8988T (cell line): ENCODE data around the gene OPTC.

ENCODE experiments used
- DNase-seq: peaks from one replicate; pipeline ENCODE4 v3.0.0; 2011

The OPTC gene

DNA sequence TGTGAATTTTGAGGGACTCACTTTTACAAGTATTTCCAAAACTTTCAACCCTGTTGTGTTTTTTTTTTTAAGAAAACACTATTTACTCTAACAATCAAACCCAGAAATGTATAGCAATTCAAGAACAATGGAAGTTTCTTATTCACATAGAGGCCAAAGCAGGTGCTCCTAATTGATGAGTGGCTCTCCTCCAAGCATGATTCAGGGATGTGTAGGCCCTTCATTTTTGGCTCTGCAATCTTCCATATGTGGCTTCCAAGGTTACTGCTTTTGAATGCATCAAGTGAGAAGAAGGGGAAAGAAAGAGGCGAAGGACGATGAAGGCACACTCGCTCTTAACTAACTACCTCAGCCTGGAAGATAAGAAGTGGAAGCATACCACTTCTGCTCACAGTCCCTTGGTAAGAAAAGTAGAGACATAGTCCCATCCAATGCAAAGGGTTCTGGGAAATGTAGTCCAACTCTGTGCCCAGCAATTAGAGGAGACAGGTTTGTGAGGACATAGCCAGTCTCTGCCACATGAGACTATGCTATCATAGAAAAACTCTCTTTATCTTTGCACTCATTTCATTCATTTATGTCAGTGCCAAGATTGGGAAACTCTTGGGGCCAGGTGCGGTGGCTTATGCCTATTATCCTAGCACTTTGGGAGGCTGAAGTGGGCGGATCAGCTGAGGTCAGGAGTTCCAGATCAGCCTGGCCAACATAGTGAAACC is 46.0 kb downstream of the OPTC start:
- DNase-seq = no peak

DNA sequence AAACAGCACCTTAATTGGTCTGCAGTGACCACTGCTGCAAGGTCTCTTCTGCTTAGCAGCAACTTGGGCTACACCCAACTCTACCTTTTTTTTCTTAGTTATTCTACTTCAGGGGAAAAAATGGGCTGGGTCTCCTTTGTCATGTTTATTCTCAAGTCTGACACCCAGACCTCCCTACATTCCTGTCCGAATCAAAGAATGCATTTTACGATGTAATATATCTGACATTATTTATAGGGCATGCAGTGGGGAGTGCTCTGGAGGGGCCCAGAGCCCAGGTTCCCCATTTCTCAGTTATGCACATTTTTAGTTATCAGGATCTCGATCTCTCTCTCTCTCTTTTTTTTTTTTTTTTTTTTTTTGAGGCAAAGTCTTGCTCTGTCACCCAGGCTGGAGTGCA is 50.5 kb downstream of the OPTC start:
- DNase-seq = no peak

DNA sequence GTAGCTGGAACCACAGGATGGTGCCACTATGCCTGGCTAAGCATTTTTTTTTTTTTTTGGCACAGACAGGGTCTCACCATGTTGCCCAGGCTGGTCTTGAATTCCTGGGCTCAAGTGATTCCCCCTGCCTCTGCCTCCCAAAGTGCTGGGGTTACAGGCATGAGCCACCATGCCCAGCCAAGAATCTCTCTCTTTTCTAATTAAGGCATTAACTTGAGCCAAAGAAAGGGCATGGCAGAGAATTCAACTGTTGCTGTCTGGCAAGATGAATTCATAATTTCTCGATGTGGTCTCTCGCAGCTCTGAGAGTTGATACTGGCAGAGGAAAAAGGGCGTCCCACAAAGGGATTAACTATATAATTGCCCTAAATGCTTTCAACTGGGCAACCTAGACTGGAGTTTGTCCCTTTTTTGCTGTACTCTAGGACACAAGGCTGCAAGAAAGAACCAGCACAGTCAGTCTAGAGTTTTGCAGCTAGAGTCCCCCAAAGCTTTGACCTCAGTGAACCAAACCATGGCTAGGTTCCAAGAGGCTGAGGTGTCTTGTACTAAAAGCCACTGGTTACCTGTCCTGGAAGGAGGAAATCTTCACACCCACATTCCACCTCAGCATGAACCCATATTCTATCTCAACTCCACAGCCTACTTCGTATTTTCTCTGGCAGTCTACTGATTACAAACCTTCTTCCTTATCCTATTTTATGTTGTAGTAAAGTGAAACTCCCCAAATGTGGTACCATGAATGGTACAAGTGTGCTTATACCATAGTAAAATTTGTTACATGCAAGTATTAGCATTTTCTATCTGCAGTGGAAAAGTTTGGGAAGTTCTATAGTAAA is 51.2 kb downstream of the OPTC start:
- DNase-seq = no peak

DNA sequence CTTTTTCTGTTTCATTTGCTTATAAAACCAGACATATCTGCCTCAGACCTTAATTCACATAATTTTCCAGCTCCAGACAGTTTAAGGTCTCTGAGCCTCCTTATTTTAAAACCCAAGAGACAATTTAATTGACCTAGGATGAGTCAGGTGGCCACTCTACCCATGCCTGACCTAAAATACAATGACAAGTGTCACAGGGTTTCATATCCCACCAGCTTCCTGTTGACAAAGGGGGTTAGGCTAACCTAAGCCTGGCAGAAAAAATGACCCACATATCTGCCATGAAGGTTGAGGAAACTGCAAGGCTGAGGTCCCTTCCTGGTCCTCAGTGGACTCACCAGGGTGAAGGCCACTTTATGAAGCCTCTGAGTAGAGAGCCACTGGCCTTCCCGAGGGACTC is 52.3 kb downstream of the OPTC start:
- no peak for DNase-seq

DNA sequence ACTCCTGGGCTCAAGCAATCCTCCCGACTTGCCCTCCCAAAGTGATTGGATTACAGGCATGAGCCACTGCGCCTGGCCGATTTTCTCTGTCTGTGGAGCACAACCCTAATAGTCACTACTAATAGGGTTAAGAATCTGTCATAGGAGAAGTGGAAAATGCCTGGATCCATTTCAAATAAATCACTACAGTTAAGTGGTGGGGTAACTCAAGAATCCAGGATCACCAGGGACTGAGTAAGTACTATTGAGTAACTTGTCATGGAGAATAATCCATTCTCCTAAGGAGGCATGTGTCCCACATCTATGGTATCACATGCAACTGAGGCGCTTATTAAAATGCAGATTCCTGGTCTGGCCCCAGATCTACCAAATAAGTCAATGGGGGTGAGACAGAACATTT is 53.2 kb downstream of the OPTC start:
- no peak for DNase-seq

DNA sequence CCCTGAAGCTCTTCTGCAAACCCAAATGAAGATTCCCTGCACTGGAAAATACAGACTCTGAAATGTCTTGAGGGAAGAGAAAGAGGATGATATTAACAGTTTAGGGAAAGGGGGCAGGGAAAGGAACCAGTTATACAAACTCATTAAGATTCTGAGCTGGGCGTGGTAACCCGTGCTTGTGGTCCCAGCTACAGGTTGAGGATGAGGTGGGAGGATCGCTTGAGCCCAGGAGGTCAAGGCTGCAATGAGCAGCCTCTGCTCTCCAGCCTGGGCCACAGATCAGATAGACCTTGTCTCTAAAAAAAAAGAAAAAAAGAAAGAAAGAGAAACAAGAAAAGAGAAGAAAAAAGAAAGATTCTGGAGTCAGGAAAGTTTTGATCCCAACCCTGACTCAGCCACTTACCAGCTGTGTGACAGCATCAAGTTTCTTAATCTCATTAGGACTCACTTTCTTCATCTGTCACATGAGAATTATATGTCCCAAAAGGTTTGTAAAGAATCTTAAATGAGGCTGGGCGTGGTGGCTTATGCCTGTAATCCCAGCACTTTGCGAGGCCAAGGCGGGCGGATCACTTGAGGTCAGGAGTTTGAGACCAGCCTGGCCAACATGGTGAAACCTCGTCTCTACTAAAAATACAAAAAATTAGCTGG is 53.9 kb downstream of the OPTC start:
- DNase-seq = no peak

DNA sequence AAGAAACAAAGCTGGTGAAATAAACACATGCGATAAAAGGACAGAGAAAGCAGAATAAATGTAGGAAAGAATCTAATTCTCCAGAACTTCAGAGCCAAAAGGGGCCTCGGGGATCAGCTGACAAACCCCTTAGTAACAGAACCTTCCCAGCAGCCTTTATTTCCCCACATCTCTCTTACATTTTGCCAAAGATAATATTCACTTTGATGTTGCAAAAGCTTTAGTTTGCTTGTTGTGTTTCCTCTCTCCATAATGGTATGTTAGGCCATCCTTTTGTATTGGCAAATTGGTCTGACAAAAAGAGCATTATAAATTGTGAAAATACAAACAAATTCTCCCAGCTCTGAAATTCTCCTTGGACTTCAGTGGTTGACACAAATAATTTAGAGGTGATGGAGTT is 54.9 kb downstream of the OPTC start:
- no peak for DNase-seq

DNA sequence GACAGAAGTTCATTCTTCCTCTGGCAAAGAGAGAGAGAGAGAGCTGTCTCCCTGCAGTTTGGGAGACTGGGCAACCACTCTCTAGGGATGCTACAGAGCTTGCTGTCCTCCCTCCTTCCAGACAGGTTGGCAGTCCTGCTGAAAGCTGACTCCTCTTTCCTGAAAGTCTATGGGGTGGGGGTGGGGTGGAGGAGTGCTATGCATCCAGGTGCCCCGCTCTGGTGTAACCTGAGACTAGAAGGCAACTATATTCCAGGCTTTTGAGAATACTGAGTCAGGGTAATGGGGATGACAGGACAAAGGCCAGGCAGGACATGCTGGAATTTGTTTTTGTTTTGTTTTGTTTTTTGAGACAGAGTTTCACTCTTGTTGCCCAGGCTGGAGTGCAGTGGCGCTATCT is 55.4 kb downstream of the OPTC start:
- DNase-seq = no peak

DNA sequence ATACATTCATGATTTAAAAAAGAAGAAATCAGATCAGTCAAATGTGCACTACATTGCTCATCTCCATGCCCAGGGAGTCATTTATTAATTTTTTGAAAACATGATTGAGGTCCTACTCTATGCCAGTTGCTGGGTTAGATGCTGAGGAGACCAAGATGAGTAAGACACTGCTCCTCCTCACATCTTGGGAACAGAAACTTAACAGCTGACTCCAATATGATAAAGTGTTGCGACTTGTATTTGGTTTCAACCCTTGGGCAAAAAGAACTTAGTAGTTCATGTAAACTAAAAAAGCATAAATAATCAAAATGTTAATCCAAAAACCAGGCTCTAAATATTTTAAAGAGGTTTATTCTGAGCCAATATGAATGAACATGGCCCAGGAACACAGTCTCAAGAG is 56.9 kb downstream of the OPTC start:
- DNase-seq = no peak

DNA sequence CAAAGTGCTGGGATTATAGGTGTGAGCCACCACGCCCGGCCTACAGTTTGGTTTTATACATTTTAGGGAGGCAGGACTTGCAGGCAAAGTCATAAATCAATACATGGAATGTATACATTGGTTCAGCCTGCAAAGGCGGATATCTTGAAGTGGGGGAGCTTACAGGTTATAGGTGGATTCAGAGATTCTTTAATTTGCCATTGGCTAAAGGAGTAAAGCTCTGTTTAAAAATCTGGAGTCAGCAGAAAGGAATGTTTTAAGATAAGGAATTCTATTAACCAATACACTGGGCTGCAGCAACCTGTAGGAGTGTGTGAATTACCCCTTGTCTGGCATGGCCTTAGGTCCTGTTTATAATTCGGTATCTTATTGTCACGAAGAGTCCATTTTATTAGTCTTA is 57.6 kb downstream of the OPTC start:
- DNase-seq = no peak

DNA sequence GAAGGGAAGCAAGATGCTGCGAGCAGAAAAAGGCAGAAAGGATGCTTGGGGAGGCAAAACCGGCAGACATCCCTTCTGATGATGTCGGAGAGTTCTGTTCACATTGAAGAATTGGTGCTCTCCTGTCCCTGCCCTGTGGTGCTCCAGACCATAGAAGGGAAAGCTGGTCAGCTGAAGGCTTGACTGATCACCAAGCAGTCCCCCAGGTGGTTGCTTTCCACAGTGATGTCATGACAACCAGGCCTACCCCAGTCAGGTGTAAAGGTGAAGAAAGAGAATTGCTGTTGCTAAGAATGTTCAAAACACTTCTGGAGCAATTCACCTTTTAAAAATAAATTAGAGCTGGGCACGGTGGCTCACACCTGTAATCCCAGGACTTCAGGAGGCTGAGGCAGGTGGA is 59.5 kb downstream of the OPTC start:
- DNase-seq = no peak

DNA sequence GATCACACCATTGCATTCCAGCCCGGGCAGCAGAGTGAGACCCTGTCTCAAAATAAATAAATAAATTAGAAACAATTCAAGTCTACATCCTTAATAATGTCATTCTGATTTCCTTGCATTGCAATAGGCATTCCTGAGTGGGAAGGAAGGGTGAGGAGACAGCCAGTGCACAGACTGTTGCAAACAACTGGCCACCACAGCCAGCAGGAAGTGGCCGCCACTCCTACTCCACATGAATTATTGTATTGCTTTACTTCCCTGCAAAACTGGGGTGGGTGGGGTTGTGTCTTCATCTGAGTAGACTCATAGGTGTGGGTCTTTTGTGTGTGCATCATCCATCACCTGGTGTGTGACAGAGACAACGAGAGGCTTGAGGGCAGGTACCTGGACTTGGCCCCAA is 60.1 kb downstream of the OPTC start:
- no peak for DNase-seq

DNA sequence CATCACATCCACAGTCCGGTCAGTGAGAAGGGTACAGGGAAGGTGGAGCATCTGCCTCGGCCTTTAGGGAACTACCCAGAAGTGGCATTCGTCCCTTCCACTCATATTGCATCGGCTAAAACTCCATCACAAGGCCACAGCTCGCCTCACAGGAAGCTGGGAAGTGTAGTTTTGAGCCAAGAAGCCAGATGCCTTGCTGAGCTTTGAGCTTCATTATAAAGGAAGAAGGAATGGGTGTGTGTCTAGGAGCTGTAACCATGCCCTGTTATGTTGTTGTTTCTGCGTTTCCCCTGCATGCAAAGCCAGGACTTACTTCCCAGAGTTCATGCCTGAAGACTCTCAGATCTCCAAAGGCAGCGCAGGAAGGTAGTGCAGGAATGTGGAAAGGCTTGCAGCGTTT is 61.1 kb downstream of the OPTC start:
- no peak for DNase-seq

DNA sequence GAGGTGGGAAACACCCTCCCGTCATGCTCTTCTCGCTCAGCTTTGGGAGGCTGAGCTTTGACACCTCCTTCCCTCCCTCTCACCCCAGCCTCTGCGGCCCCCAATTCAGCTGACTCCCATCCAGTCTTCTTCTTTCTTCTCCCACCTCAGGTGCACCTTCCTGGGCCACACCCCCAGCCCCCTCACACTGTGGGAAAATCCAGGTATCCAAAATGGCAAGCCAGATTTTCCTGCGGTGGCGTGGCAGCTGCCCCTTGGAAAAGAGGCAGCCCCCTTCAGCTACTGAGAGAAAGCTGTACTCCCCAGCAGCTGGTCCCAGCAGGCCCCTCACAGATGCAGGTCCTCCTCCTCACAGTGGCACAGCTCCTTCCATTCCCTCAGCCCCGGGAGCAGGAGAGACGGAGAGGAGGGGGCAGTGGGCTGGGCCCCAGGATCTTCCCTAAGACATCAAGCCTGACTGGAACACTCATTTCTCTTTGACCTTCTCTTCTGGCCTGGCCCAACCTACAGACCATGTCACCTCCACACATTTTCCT is 61.6 kb downstream of the OPTC start:
- DNase-seq = no peak

DNA sequence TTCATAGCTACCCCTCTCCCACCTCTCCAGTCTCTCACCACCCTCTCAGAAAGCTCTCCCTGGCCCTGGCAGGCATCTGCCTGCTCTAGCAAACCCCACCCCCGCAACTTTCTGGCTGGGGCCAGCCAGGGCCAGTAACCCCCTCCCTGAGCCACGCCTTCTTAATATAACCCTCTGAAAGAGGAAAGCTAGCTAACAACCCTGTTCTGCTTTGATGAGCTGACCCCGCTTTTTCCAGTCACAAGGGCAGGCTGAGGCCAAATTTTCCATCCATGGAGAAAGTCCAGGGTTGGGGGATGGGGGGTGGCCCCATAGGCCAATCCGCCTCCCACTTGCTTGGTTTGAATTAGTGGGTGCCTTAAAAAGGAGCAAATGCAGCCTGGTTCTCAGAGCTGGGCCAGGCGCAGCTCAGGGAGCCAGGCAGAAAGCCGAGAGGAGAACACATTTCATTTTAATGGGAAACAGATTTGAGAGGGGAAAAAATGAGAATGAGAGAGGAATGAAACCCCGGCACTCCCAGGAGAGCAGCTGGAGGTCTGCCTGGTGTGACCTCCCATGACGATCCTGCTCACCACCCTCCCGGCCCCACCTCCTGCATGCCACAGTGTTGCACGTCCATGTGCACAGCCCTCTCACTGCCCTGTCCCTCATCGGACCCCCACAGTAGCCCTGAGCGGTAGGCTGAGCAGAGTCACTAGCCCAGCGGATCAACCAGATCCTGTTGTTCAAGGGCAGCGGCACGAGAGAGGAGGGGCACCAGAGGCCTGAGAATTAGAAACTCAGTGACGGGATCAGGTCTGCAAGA is 62.3 kb downstream of the OPTC start:
- DNase-seq = no peak

DNA sequence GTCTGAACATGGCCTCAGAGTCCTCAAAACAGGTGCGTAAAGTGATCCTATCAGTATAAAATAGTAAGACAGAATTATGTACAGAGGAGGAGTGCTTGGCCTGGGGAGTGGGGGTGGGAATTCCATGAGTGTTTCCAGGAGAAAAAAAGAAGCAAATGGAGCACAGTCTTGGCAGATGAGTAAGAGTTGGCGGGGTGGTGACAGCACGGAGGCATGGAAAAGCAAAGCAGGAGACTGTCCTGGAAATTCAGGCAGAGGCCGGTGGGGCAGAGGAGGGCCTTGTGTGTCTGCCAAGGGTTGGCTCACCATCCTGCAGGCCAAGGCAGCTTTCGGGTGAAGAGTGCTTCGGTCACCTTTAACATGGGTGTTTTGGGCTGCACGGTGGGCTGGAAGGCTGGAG is 63.4 kb downstream of the OPTC start:
- DNase-seq = no peak

DNA sequence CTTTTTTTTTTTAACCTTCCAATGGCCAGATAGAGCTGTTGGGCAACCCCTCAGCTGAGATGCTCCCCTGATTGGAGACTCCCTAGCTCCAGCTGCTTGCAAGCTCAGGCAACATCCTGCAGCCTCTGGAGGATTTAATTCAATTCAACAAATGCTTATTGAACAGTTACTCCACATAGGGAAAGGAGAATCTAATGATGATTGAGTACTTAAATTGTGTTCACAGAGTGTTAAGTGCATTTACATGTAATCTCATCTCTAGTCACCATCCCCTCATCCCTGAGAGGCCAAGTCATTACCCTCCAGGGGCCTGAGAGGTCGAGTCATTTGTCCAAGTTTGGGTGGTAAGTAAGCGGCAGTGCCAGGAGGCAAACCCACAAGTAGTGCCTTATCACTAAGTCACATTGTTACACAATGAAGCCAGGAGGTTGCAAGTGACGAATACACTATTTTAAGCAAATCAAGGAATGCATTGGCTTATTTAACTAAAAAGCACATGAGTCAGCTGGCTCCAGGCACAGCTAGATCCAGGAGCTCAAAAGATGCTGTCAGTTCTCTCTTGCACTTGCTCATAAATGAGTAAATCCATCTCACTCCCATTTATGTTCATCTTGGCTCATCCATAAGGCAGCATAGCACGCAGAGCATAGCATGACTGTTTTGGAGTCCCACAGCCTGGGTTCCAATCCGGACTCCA is 64.3 kb downstream of the OPTC start:
- DNase-seq = no peak
